ENCODE measurements around the gene MLLT6. TPM values are rescaled to one million over a fixed set of nuclear protein-coding genes. Genes with fewer than 3 reads are reported as not detected.
A peak's percentile ranks its signal among the peaks of the same experiment; 100 is the strongest.

The MLLT6 gene
- total and polyA plus RNA-seq, 8 donors = 80.0 to 143 (median 116) TPM

DNA sequence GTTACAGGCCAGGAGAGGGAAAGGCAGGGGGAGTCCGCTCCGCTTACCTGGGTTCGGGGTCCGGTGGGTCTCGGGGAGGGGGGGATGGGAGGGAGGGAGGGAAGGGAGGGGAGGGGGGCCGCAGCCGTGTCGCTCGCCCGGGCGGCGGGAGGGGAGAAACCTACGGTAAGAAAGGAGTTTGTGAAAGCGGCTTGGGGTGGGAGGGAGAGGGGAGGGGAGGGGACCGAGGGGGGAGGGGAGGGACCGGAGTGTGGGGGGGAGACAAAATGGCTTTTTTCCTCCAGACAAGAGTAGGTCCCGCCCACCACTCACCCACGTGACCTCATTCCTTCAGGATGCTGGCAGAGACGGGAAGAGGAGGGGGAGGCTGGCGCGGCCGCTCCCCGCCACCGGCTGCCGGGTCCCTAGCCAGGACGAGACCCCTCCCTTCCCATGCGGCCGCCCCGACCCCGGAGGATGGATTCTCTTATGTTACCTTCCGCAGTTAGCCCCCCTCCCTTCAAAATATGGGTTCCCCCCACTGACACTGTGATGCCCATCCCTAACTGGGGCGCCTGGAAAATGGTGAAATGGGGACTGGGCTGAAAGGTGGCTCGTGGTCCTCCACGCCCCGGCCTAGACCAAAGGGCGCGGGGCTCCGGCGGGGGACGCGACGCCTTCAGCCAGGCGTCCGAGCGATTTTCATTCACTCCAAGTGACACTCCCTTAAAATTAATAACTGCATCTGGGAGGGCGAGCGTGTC lies 43.2 kb downstream of the MLLT6 start, which contains the start of gene PCGF2:
TSS of gene PCGF2 (minus strand) at position 188 of the 743 bp plus-strand sequence. CDS start 7,934 bp downstream, outside the sequence.
- no peaks in the 10 kb centered on the region for H3K9me3 ChIP-seq
- H3K4me1 ChIP-seq = peaks cover 11 to 78% of the 10 kb centered on the region in 2 donors
- peak within 1 kb of the TSS; percentile 88 to 90 for H3K27ac ChIP-seq
- H3K4me3 ChIP-seq = peak within 1 kb of the TSS; percentile 89 to 97
- H3K27me3 ChIP-seq = peaks cover 0 to 69% of the 10 kb centered on the region in 2 donors
- intact Hi-C loops (cut with DNase I) = no loop called here
- ATAC-seq = peak; percentile 23
- TF ChIP-seq, protein P1, sequence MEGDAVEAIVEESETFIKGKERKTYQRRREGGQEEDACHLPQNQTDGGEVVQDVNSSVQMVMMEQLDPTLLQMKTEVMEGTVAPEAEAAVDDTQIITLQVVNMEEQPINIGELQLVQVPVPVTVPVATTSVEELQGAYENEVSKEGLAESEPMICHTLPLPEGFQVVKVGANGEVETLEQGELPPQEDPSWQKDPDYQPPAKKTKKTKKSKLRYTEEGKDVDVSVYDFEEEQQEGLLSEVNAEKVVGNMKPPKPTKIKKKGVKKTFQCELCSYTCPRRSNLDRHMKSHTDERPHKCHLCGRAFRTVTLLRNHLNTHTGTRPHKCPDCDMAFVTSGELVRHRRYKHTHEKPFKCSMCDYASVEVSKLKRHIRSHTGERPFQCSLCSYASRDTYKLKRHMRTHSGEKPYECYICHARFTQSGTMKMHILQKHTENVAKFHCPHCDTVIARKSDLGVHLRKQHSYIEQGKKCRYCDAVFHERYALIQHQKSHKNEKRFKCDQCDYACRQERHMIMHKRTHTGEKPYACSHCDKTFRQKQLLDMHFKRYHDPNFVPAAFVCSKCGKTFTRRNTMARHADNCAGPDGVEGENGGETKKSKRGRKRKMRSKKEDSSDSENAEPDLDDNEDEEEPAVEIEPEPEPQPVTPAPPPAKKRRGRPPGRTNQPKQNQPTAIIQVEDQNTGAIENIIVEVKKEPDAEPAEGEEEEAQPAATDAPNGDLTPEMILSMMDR (IDR thresholded peaks at IDR 0.05) = no peak
- peak; percentile 88 to 95 (median 90) for DNase-seq
- no peaks in the 10 kb centered on the region for H3K36me3 ChIP-seq

DNA sequence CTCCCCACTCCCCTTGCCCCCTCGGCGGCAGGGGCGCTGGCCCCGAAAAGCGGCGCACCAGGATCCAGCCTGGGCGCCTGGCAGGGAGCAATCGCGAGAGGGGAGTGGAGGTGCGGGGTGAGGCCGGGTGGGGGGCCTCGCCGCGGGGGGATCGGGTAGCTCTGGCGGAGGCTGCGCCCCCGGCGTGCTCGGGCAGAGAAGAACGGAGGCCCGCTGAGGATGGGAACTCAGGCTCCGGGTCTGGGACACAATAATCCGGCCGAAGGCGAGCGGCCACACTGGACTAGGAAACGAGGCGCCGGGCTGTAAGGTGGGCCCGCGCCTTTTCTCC lies 43.8 kb downstream of the MLLT6 start:
- DNase-seq = peak in 1 of 4 donors; percentile 82
- ATAC-seq = no peak
- Histone ChIP-seq H3K9me3 (no peaks in the 10 kb centered on the region), H3K36me3 (peaks cover 0 to 4% of the 10 kb centered on the region in 2 donors), H3K27me3 (peaks cover 0 to 69% of the 10 kb centered on the region in 2 donors), H3K27ac (peak overlapping the region; percentile 88 to 90), H3K4me1 (peaks cover 16 to 78% of the 10 kb centered on the region in 2 donors), H3K4me3 (peak overlapping the region; percentile 89 to 97)
- intact Hi-C loops (cut with DNase I) = no loop called here
- TF ChIP-seq, protein P1 (IDR thresholded peaks at IDR 0.05) = no peak

DNA sequence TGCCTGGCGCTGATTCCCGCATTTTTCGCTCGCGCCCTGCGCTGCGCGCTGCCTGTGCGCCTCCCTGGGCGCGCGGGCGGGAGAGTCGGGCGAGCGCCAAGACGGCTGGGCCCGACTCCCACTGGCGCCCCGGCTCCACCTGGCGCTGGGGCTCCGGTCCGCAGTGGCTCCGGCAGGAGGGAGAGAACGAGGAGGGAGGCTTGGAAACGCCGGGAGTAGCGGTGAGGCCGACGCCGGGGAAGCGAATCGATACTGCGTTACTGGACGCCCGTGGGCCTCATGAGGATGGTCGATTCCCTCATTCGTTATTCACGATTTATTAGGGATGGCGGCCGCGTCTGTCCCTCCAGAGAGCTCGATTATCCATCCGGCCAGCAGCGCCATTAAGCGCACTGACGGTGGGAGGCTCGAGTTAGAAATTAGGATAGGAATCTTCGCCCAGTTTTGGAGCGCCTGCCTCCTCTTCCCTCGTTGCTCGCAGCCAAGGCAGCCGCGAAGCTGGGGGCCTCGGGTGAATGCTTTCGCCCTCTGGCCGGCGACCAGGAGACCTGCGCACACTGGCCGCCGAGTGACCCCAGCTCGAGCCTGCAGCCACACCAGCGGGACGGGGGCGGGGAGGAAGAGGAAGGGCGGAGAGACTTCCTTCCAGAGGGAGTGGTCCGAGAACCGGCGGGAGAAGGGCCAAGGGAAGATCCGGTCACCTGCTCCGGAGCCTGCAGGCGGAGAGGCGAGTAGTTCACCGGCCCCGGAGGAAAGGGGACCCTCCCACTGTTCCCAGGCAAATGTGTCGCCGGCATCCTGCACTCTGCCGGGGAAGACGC lies 44.4 kb downstream of the MLLT6 start:
- TF ChIP-seq, protein P1 (IDR thresholded peaks at IDR 0.05) = no peak
- Histone ChIP-seq H3K36me3 (peaks cover 0 to 7% of the 10 kb centered on the region in 2 donors), H3K27ac (peak overlapping the region; percentile 88 to 90), H3K9me3 (no peaks in the 10 kb centered on the region), H3K4me1 (peaks cover 19 to 78% of the 10 kb centered on the region in 2 donors), H3K27me3 (peaks cover 0 to 69% of the 10 kb centered on the region in 2 donors), H3K4me3 (peak overlapping the region; percentile 89 to 97)
- peak; percentile 53 for ATAC-seq
- intact Hi-C loops (cut with DNase I) = no loop called here
- DNase-seq = peak in 2 of 4 donors; percentile 90 to 93

DNA sequence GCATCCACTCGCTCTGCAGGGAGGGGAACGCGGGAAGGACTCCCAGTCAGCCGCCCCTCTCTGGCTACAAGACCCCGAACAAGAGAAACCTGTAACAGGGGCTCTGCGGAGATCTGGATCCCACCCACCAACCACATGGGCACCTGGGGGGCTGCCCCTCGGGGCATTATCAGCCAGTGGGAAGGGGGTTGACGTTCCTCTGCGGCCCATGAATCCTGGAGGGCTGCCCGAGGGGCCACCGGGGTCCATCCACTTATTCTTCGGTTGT lies 44.9 kb downstream of the MLLT6 start:
- Histone ChIP-seq H3K4me1 (peaks cover 19 to 78% of the 10 kb centered on the region in 2 donors), H3K27me3 (peaks cover 0 to 65% of the 10 kb centered on the region in 2 donors), H3K9me3 (no peaks in the 10 kb centered on the region), H3K27ac (peak overlapping the region; percentile 88 to 90), H3K36me3 (peaks cover 0 to 12% of the 10 kb centered on the region in 2 donors), H3K4me3 (peak overlapping the region; percentile 89 to 97)
- intact Hi-C loops (cut with DNase I) = no loop called here
- ATAC-seq (no peak), DNase-seq (no peak)
- TF ChIP-seq, protein P1 (IDR thresholded peaks at IDR 0.05) = no peak
